H1 (cell line): ENCODE results near the gene SSB. TPM values are rescaled to one million over a fixed set of nuclear protein-coding genes. Genes with fewer than 3 reads are reported as not detected.
"Not testable (repeated sequence)": the region's sequence is repeated elsewhere in the genome, so short reads cannot be mapped to it uniquely, and the experiment has no call there.

Source experiments
- CTCF ChIA-PET: fragments of 300-600 bp; sonication (Branson Sonifier 250); formaldehyde crosslinking; loops from one replicate; lab custom pipeline; 2021; ENCODE audit not compliant: partially characterized antibody; lab: Charles Lee
- POLR2A ChIA-PET: fragments of 300-600 bp; sonication (Branson Sonifier 250); formaldehyde crosslinking; loops from one replicate; lab custom pipeline; 2021; ENCODE audit warnings: inconsistent platforms; ENCODE audit not compliant: partially characterized antibody; lab: Charles Lee
- DNase-seq, 2 experiments: peaks; one replicate each; pipeline versions ENCODE4 v3.0.0 to v3.0.0-alpha.2; 2010 to 2022; ENCODE audit warnings: low spot score in 2 of 2, low read depth in 1 of 2, mixed read lengths in 1 of 2
- FAIRE-seq: peaks from 2 replicates; lab custom pipeline; 2011; peaks lifted over from hg19 to GRCh38; lab: Jason Lieb, UNC
- H2AFZ ChIP-seq: 2 replicates; pipeline ENCODE4 v1.8.1; 2012; ENCODE audit warnings: low read length, inconsistent platforms
- H2AK5ac ChIP-seq: 2 replicates; pipeline ENCODE4 v1.6.1; 2013; ENCODE audit warnings: low read depth, low read length
- H2BK120ac ChIP-seq: replicated peaks from 2 replicates; pipeline ENCODE3; 2013; ENCODE audit warnings: low read depth, low read length, inconsistent platforms
- H2BK12ac ChIP-seq: 2 replicates; pipeline ENCODE4 v1.6.1; 2013; ENCODE audit warnings: low read depth, low read length
- H2BK15ac ChIP-seq: 2 replicates; pipeline ENCODE4 v1.6.1; 2013; ENCODE audit warnings: low read length
- H2BK20ac ChIP-seq: 2 replicates; pipeline ENCODE4 v1.6.1; 2013; ENCODE audit warnings: low read length
- H2BK5ac ChIP-seq: 2 replicates; pipeline ENCODE4 v1.6.1; 2013; ENCODE audit warnings: low read depth, low read length
- H3K14ac ChIP-seq: 2 replicates; pipeline ENCODE4 v1.6.1; 2013; ENCODE audit warnings: inconsistent platforms; ENCODE audit not compliant: insufficient read length
- H3K18ac ChIP-seq: 2 replicates; pipeline ENCODE4 v1.6.1; 2013; ENCODE audit warnings: low read length; ENCODE audit errors: extremely low read depth
- H3K23ac ChIP-seq: 2 replicates; pipeline ENCODE4 v1.6.1; 2013; ENCODE audit warnings: inconsistent platforms; ENCODE audit not compliant: insufficient read length
- H3K23me2 ChIP-seq: 2 replicates; pipeline ENCODE4 v1.6.1; 2013; ENCODE audit warnings: low read depth, low read length
- H3K27ac ChIP-seq: 2 replicates; pipeline ENCODE4 v1.6.1; 2011; ENCODE audit warnings: low read depth, low read length, inconsistent platforms
- H3K27me3 ChIP-seq, 4 experiments: replicated peaks in 1 of 4; 1 replicate in 1 of 4; 2 replicates in 3 of 4; pipeline versions ENCODE4 v1.6.1 to v1.8.1; 2011 to 2013; ENCODE audit warnings: low read length in 3 of 4, mild to moderate bottlenecking in 3 of 4, inconsistent platforms in 2 of 4, mixed read lengths in 2 of 4, moderate library complexity in 1 of 4; ENCODE audit not compliant: control insufficient read depth in 3 of 4, insufficient read depth in 3 of 4; ENCODE audit errors: extremely low read depth in 1 of 4
- H3K36me3 ChIP-seq, 4 experiments: 2 replicates each; pipeline versions ENCODE4 v1.6.1 to v1.8.1; 2011 to 2013; ENCODE audit warnings: mild to moderate bottlenecking in 4 of 4, low read length in 3 of 4, moderate library complexity in 2 of 4, control low read depth in 1 of 4, inconsistent platforms in 1 of 4; ENCODE audit not compliant: insufficient read depth in 4 of 4, control insufficient read depth in 2 of 4
- H3K4ac ChIP-seq: replicated peaks from 2 replicates; pipeline ENCODE3; 2013; ENCODE audit warnings: low read length, low read depth, mixed read lengths, inconsistent platforms; ENCODE audit not compliant: insufficient read length
- H3K4me1 ChIP-seq, 4 experiments: replicated peaks in 1 of 4; 1 replicate in 1 of 4; 2 replicates in 3 of 4; pipeline versions ENCODE4 v1.6.1 to v1.8.1; 2011 to 2013; ENCODE audit warnings: low read length in 3 of 4, inconsistent platforms in 2 of 4, mixed read lengths in 1 of 4; ENCODE audit not compliant: insufficient read depth in 4 of 4, control insufficient read depth in 3 of 4
- H3K4me2 ChIP-seq, 2 experiments: 2 replicates each; pipeline versions ENCODE4 v1.6.1 to v1.8.1; 2011 to 2013; ENCODE audit warnings: low read depth in 2 of 2, low read length in 2 of 2, control low read depth in 1 of 2, inconsistent platforms in 1 of 2, mild to moderate bottlenecking in 1 of 2; ENCODE audit not compliant: insufficient read depth in 1 of 2
- H3K4me3 ChIP-seq, 4 experiments: fragments of 200-600, 300-600 bp in 1 of 4; sonication (generic), shearing (Covaris generic), sonication (Bioruptor Twin) in 1 of 4; 2 replicates each; pipeline versions ENCODE4 v1.5.1 to v1.8.1; 2011 to 2016; ENCODE audit warnings: low read length in 4 of 4, low read depth in 3 of 4, control low read depth in 2 of 4, inconsistent platforms in 2 of 4, mild to moderate bottlenecking in 2 of 4, mixed read lengths in 1 of 4, moderate library complexity in 1 of 4; ENCODE audit not compliant: insufficient read depth in 2 of 4; ENCODE audit errors: extremely low read depth in 1 of 4
- H3K56ac ChIP-seq: replicated peaks from 2 replicates; pipeline ENCODE3; 2013; ENCODE audit warnings: low read depth, mild to moderate bottlenecking, mixed read lengths, low read length, inconsistent platforms; ENCODE audit not compliant: insufficient read length
- H3K79me1 ChIP-seq: 2 replicates; pipeline ENCODE4 v1.6.1; 2013; ENCODE audit warnings: low read depth, low read length, control low read depth
- H3K79me2 ChIP-seq, 2 experiments: 2 replicates each; pipeline versions ENCODE4 v1.6.1 to v1.8.1; 2012 to 2013; ENCODE audit warnings: low read length in 2 of 2, mild to moderate bottlenecking in 2 of 2, inconsistent platforms in 1 of 2; ENCODE audit not compliant: insufficient read depth in 2 of 2, control insufficient read depth in 1 of 2
- H3K9ac ChIP-seq, 4 experiments: replicated peaks in 1 of 4; 1 replicate in 1 of 4; 2 replicates in 3 of 4; pipeline versions ENCODE4 v1.6.1 to v1.8.1; 2011 to 2013; ENCODE audit warnings: low read depth in 3 of 4, low read length in 3 of 4, control low read depth in 2 of 4, mild to moderate bottlenecking in 2 of 4, moderate library complexity in 2 of 4, inconsistent platforms in 1 of 4; ENCODE audit errors: extremely low read depth in 1 of 4
- H3K9me3 ChIP-seq, 2 experiments: 2 replicates each; pipeline versions ENCODE4 v1.6.1 to v1.8.1; 2012 to 2013; ENCODE audit warnings: mild to moderate bottlenecking in 2 of 2, moderate library complexity in 2 of 2, control low read depth in 1 of 2, inconsistent platforms in 1 of 2, low read depth in 1 of 2, low read length in 1 of 2, mixed read lengths in 1 of 2; ENCODE audit not compliant: insufficient read depth in 2 of 2
- H4K20me1 ChIP-seq, 2 experiments: replicated peaks in 1 of 2; 2 replicates each; pipeline versions ENCODE3 to v1.8.1; 2011 to 2013; ENCODE audit warnings: inconsistent platforms in 2 of 2, low read length in 2 of 2, mild to moderate bottlenecking in 1 of 2; ENCODE audit not compliant: insufficient read depth in 2 of 2, control insufficient read depth in 1 of 2
- H4K5ac ChIP-seq: 2 replicates; pipeline ENCODE4 v1.6.1; 2013; ENCODE audit warnings: low read length, low read depth, mixed read lengths, inconsistent platforms; ENCODE audit not compliant: insufficient read length
- H4K8ac ChIP-seq: 2 replicates; pipeline ENCODE4 v1.8.0; 2013; ENCODE audit warnings: mild to moderate bottlenecking, moderate library complexity, low read length, inconsistent platforms; ENCODE audit not compliant: insufficient read depth; ENCODE audit errors: extremely low read depth
- H4K91ac ChIP-seq: replicated peaks from 2 replicates; pipeline ENCODE3; 2013; ENCODE audit warnings: low read length, mixed read lengths, inconsistent platforms; ENCODE audit not compliant: insufficient read length
- WGBS, 2 experiments: shearing (Covaris generic) in 1 of 2; methylation state at CpG; one replicate each; pipeline versions ENCODE4 v1.1.6 to v1.1.7; 2013 to 2015; ENCODE audit warnings: low lambda C conversion rate in 2 of 2, mixed read lengths in 2 of 2, inconsistent platforms in 1 of 2, low coverage in 1 of 2, missing lambda C conversion rate in 1 of 2; ENCODE audit not compliant: insufficient replicate concordance in 2 of 2, insufficient coverage in 1 of 2, insufficient read length in 1 of 2; ENCODE audit errors: extremely low coverage in 1 of 2, missing lambda C conversion rate in 1 of 2; 5-methylcytosine and 5-hydroxymethylcytosine counted together
- polyA plus RNA-seq, 7 experiments: library from polyadenylated mRNA; depleted of rRNA in 3 of 7; stranded (reverse) in 5 of 7; unstranded in 2 of 7; fragments of >200 nt in 5 of 7; fragments of 200-250 nt in 2 of 7; gene quantifications; 1 replicate in 5 of 7; 2 replicates in 1 of 7; 4 replicates in 1 of 7; pipeline versions ENCODE4 v1.2.1 to v1.2.3, GENCODE V29; 2011 to 2013; ENCODE audit warnings: missing spikeins in 2 of 7, mixed read lengths in 2 of 7
- total RNA-seq: library from RNA; stranded (reverse); fragmentation: NEBNext Ultra II Directional; extraction: Animal tissue kit (Norgen Biotek cat#: 25700); gene quantifications from 2 replicates; pipeline ENCODE4 v1.2.1, GENCODE V29; 2021

The SSB gene
- total and polyA plus RNA-seq, 2 of the 8 experiments (the other 6 are each of a cell fraction or from before 2014, with no cell fraction given), result 60.8 to 270 TPM

DNA sequence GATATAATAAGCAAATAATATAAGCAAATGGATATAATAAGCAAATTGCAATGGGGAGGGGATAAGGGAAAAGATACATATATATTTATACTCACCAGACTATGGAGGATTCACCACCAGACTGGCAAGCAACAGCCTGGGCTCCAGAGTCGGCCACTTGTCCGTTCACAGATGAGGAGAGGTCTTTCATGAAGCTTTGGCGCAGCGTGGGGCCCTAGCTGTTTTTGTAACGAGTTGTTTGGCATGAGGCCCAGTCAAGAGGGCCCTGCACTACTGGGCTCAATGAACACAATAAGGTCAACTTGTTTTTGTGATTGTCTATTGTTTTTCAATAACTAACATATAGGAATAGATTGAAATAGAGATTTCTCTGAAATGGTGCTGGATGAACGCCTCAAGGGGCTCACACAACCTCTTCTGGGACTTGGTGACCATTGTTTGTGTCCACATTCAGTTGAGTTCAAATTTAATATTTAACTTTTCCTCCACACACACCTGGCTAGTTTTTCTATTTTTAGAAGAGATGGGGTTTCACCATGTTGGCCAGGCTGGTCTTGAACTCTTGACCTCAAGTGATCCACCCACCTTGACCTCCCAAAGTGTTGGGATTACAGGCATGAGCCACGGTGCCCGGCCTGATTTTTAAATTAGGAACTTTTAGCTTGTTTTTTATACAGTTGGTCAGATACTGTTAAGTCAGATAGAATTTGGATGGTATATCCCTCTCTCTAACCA lies 50.5 kb downstream of the SSB start:
- H3K27ac ChIP-seq, FAIRE-seq, H3K4me2 ChIP-seq, H3K4ac ChIP-seq, H2BK120ac ChIP-seq, H2AFZ ChIP-seq, H2BK15ac ChIP-seq, H3K4me1 ChIP-seq, H3K27me3 ChIP-seq, H4K20me1 ChIP-seq, H3K56ac ChIP-seq, H3K79me1 ChIP-seq, H3K14ac ChIP-seq, H3K18ac ChIP-seq, H2AK5ac ChIP-seq, H3K9me3 ChIP-seq, H2BK12ac ChIP-seq, H4K91ac ChIP-seq, H4K8ac ChIP-seq, H4K5ac ChIP-seq, H2BK20ac ChIP-seq, H3K9ac ChIP-seq, H3K36me3 ChIP-seq, DNase-seq, CTCF ChIA-PET, H3K4me3 ChIP-seq, H3K23me2 ChIP-seq, H3K23ac ChIP-seq, H2BK5ac ChIP-seq: not testable (repeated sequence)
- peaks cover 0 to 12% of the 10 kb centered on the region in 2 experiments; a peak in 2 of 4 replicates for H3K79me2 ChIP-seq
- POLR2A ChIA-PET, result interaction anchor here (0.6 to 1.3 kb wide), 3 partner anchors 10 to 21 kb away, joined by 3 to 4 read pairs (median 3); no protein-coding TSS in a partner anchor
- WGBS, 2 experiments, result 84% methylated on average over 8 of the region's 8 CpGs; no CpG with 5 or more reads in 1 of the 2 experiments
